Measurements from ENCODE around the gene NR0B2.

NR0B2 gene

DNA sequence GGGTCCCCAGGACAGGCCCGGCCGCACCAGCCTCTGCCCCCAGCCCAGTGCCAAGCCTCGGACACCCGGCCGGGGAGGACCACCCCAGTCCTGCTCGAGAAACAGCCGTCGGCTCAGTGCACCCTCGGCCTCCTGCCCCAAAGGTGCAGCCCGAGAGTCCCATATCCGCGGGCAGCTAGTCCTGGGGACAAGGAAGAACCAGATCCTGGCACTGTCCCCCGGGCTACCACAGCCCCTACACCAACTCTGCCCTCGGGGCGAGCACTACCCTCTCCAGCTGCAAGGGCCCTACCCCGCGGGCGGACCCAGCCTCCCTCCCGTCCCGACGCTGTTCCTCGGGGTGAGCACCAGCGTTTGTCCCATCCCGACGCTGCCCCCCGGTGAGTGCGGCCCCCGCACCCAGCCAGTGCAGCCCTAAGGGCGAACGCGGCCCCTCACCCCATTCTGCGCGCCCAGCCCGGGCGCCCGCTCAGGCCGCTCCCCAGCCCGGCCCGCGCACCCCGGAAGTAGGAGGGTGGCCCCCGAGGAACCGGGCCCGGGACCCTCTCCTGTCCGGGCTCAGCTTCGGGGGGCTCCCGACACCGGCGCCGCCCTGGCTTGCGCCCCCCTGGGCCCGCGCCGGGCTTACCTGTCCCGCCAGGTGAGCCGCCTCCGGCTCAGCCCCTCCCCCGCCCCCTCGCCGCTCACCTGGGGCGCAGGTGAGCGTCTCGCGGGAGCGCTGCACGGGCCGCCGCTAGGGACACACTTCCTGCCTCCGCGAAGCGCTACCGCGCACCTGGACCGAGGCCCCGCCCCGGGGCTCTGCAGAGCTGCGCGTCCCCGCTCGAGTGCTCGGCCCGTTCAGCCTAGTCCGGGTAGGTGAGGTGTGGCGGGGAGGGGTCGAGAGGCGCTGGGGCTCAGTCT, 46.2 kb upstream of the NR0B2 start, which contains the start of gene KDF1:
Gene KDF1 (minus strand): TSS at position 747 of the 903 bp plus-strand sequence. CDS start 8,088 bp downstream, outside the sequence.
- TF ChIP-seq, protein P1, sequence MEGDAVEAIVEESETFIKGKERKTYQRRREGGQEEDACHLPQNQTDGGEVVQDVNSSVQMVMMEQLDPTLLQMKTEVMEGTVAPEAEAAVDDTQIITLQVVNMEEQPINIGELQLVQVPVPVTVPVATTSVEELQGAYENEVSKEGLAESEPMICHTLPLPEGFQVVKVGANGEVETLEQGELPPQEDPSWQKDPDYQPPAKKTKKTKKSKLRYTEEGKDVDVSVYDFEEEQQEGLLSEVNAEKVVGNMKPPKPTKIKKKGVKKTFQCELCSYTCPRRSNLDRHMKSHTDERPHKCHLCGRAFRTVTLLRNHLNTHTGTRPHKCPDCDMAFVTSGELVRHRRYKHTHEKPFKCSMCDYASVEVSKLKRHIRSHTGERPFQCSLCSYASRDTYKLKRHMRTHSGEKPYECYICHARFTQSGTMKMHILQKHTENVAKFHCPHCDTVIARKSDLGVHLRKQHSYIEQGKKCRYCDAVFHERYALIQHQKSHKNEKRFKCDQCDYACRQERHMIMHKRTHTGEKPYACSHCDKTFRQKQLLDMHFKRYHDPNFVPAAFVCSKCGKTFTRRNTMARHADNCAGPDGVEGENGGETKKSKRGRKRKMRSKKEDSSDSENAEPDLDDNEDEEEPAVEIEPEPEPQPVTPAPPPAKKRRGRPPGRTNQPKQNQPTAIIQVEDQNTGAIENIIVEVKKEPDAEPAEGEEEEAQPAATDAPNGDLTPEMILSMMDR (IDR thresholded peaks at IDR 0.05; ENCODE audit: low read depth, low read length, poor library complexity, severe bottlenecking), result peak; percentile 13
- TF ChIP-seq EZH2phosphoT487 (IDR thresholded peaks at IDR 0.05; ENCODE audit: borderline replicate concordance, low read length), result no peak
- Histone ChIP-seq H3K79me2 (ENCODE audit: control insufficient read depth, low read length) (no peaks in the 10 kb centered on the region), H3K4me3 (ENCODE audit: low read length) (peak within 1 kb of the TSS; percentile 82), H3K27me3 (ENCODE audit: control insufficient read depth, low read length) (peaks cover 23% of the 10 kb centered on the region), H3F3A (ENCODE audit: control insufficient read depth, insufficient read depth) (peaks cover 15% of the 10 kb centered on the region), H3K9me2 (replicated peaks; ENCODE audit: control insufficient read depth, low read length) (no peaks in the 10 kb centered on the region), H3K4me2 (ENCODE audit: low read length) (peak within 1 kb of the TSS; percentile 58), H3K27ac (ENCODE audit: low read depth, low read length) (no peak within 1 kb of the TSS), H3K36me3 (ENCODE audit: control insufficient read depth, low read length) (no peaks in the 10 kb centered on the region), H4K20me1 (ENCODE audit: control insufficient read depth, insufficient read depth, low read depth, low read length) (no peaks in the 10 kb centered on the region), H3K4me1 (ENCODE audit: control insufficient read depth, low read length) (peaks cover 16% of the 10 kb centered on the region), H3K9me3 (ENCODE audit: control insufficient read depth, insufficient read depth, low read length) (no peaks in the 10 kb centered on the region)

DNA sequence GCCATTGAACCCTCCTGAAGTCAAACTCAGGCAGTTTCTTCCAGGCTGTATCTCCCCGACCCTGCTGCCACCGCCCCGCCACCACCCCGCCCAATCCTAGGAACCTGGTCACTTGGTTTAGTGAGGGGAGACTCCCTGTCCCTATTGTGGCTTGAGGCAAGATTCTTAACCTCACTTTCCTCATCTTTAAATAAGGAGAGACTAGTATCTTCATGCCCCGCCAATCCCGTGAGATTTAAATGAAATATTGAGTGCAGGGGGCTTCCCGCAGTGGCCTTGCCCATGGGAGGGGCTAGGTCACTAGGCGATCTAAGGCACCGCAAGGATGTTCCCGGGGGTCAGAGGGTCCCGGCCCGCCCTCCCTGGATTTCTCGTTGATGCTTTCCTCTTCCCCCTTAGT, 45.5 kb upstream of the NR0B2 start:
- no peaks in the 10 kb centered on the region for H3K79me2 ChIP-seq (ENCODE audit: control insufficient read depth, low read length)
- H3K4me1 ChIP-seq (ENCODE audit: control insufficient read depth, low read length), result peaks cover 16% of the 10 kb centered on the region
- H4K20me1 ChIP-seq (ENCODE audit: control insufficient read depth, insufficient read depth, low read depth, low read length), result no peaks in the 10 kb centered on the region
- peak overlapping the region; percentile 58 for H3K4me2 ChIP-seq (ENCODE audit: low read length)
- no peaks in the 10 kb centered on the region for H3K9me3 ChIP-seq (ENCODE audit: control insufficient read depth, insufficient read depth, low read length)
- peaks cover 15% of the 10 kb centered on the region for H3F3A ChIP-seq (ENCODE audit: control insufficient read depth, insufficient read depth)
- TF ChIP-seq, protein P1 (IDR thresholded peaks at IDR 0.05; ENCODE audit: low read depth, low read length, poor library complexity, severe bottlenecking), result no peak
- TF ChIP-seq EZH2phosphoT487 (IDR thresholded peaks at IDR 0.05; ENCODE audit: borderline replicate concordance, low read length), result no peak
- H3K27me3 ChIP-seq (ENCODE audit: control insufficient read depth, low read length), result peaks cover 23% of the 10 kb centered on the region
- no peak overlapping the region for H3K27ac ChIP-seq (ENCODE audit: low read depth, low read length)
- no peaks in the 10 kb centered on the region for H3K36me3 ChIP-seq (ENCODE audit: control insufficient read depth, low read length)
- H3K9me2 ChIP-seq (replicated peaks; ENCODE audit: control insufficient read depth, low read length), result no peaks in the 10 kb centered on the region
- peak overlapping the region; percentile 82 for H3K4me3 ChIP-seq (ENCODE audit: low read length)

DNA sequence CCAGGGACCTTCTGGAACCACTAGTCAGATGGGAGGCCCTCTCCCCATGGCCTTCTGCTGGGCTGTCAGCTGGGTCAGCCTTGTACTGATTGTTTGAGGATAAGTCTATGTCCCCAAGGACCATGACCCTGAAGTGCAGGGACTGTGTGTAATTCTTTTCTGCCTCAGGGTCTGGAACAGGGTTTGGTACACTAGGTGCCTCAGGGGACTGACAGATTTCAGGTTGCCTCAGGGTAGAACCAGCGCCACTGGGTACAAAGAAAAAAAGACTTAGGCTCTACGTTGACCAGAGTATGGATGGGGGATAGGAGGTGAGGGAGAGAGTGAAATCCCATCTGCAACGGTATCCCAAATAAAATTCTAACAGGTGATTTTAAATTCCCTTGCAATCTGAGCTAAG, 43.5 kb upstream of the NR0B2 start:
- Histone ChIP-seq H3K9me2 (replicated peaks; ENCODE audit: control insufficient read depth, low read length) (no peaks in the 10 kb centered on the region), H3K9me3 (ENCODE audit: control insufficient read depth, insufficient read depth, low read length) (no peaks in the 10 kb centered on the region), H3K4me2 (ENCODE audit: low read length) (no peak overlapping the region), H3F3A (ENCODE audit: control insufficient read depth, insufficient read depth) (peaks cover 15% of the 10 kb centered on the region), H3K79me2 (ENCODE audit: control insufficient read depth, low read length) (no peaks in the 10 kb centered on the region), H3K4me3 (ENCODE audit: low read length) (no peak overlapping the region), H3K27me3 (ENCODE audit: control insufficient read depth, low read length) (peaks cover 23% of the 10 kb centered on the region), H3K27ac (ENCODE audit: low read depth, low read length) (no peak overlapping the region), H4K20me1 (ENCODE audit: control insufficient read depth, insufficient read depth, low read depth, low read length) (no peaks in the 10 kb centered on the region), H3K4me1 (ENCODE audit: control insufficient read depth, low read length) (peaks cover 16% of the 10 kb centered on the region), H3K36me3 (ENCODE audit: control insufficient read depth, low read length) (no peaks in the 10 kb centered on the region)
- TF ChIP-seq, protein P1 (IDR thresholded peaks at IDR 0.05; ENCODE audit: low read depth, low read length, poor library complexity, severe bottlenecking), result no peak
- no peak for TF ChIP-seq EZH2phosphoT487 (IDR thresholded peaks at IDR 0.05; ENCODE audit: borderline replicate concordance, low read length)

Measured in DOHH2 (cell line).